Ovary (tissue), 9 donors: ENCODE results near the gene PNPLA1. TPM values are rescaled to one million over a fixed set of nuclear protein-coding genes. Genes with fewer than 3 reads are reported as not detected.

ENCODE experiments used
- DNase-seq, 5 donors: peaks; one replicate each; pipeline ENCODE4 v3.0.0-alpha.2; 2019 to 2020
- H3K27ac ChIP-seq, 2 donors: fragments of 200-600 bp; one replicate each; pipeline versions ENCODE4 v1.5.1 to v1.8.0; 2019 to 2022
- H3K27me3 ChIP-seq: fragments of 200-600 bp; one replicate; pipeline ENCODE4 v1.8.0; 2022
- H3K36me3 ChIP-seq: fragments of 200-600 bp; sonication (generic); one replicate; pipeline ENCODE4 v1.5.1; 2019
- H3K4me1 ChIP-seq: one replicate; pipeline ENCODE4 v1.8.1; 2013; ENCODE audit warnings: mild to moderate bottlenecking, moderate library complexity; ENCODE audit not compliant: insufficient read depth
- H3K4me3 ChIP-seq: fragments of 200-600 bp; sonication (generic); one replicate; pipeline ENCODE4 v1.5.1; 2017
- H3K9me3 ChIP-seq, 2 donors: fragments of 200-600 bp in 1 of 2; sonication (generic) in 1 of 2; one replicate each; pipeline versions ENCODE4 v1.5.1 to v1.8.1; 2013 to 2019; ENCODE audit warnings: mild to moderate bottlenecking in 1 of 2, moderate library complexity in 1 of 2
- CTCF ChIP-seq, 3 donors: fragments of 450-650 bp in 2 of 3; fragments of 200-600 bp in 1 of 3; IDR thresholded peaks; one replicate each; pipeline versions ENCODE4 v1.5.1 to v1.8.0; 2016 to 2022; ENCODE audit warnings: antibody characterized with exemption in 3 of 3, mild to moderate bottlenecking in 1 of 3
- EP300 ChIP-seq: sonication (generic); formaldehyde crosslinking; IDR thresholded peaks from one replicate; pipeline ENCODE4 v1.6.1; 2017; ENCODE audit warnings: antibody characterized with exemption
- POLR2A ChIP-seq: fragments of 450-650 bp; IDR thresholded peaks from one replicate; pipeline ENCODE4 v1.6.1; 2017; ENCODE audit warnings: antibody characterized with exemption, mild to moderate bottlenecking, moderate library complexity
- WGBS, 3 donors: extraction: QIAGEN DNeasy Blood & Tissue Kit in 1 of 3; methylation state at CpG; one replicate each; pipeline versions ENCODE4 v1.1.5 to v1.1.7; 2013 to 2017; 5-methylcytosine and 5-hydroxymethylcytosine counted together
- intact Hi-C, 4 donors: fragments of 100-400 bp; cut with DNase I; formaldehyde crosslinking; loops; one replicate each; pipeline versions ENCODE4 v1.11.0 to v1.15.1; 2022 to 2023
- polyA plus RNA-seq, 2 donors: library from polyadenylated mRNA; stranded (reverse); fragments of 200-250 nt in 1 of 2; fragments of 350-450 nt in 1 of 2; fragmentation: Illumina TruSeq in 1 of 2; extraction: RNeasy Lipid Tissue Mini Kit (QIAGEN cat#74804) in 1 of 2; gene quantifications; one replicate each; pipeline ENCODE4 v1.2.3, GENCODE V29; 2013 to 2014
- total RNA-seq, 7 donors: library from RNA; depleted of rRNA in 2 of 7; stranded (reverse); fragments of >200 nt in 2 of 7; fragmentation: NEBNext Ultra II Directional in 3 of 7; extraction: Animal tissue kit (Norgen Biotek cat#: 25700) in 3 of 7; gene quantifications; one replicate each; pipeline versions ENCODE4 v1.1.0 to v1.2.4, GENCODE V29; 2016 to 2023
- donor health status: DM: no; HTN: no; CAD: no; lungs with moderate emphysema.
- donor health status: DM: no; HTN: no; CAD: no.
- donor health status: Bipolar disorder and iron deficiency.
- donor health status: DM: yes; HTN: yes; CAD: no.
- donor health status: DM: no; HTN: no; CAD: no.
- donor health status: DM: yes; HTN: yes; CAD: no.

Gene PNPLA1
- total and polyA plus RNA-seq, 9 donors: 0.04 to 0.20 (median 0.12) TPM; not detected in 5

GRCh38 chr6:36319821-36320220 is 50.0 kb downstream of the PNPLA1 start:
- no peaks in the 10 kb centered on the region for H3K9me3 ChIP-seq
- intact Hi-C loops: no loop called here
- WGBS, 3 donors: 89 to 98% (median 94%) methylated on average over 2 of the region's 2 CpGs

GRCh38 chr6:36320475-36320874 is 50.6 kb downstream of the PNPLA1 start:
- Histone ChIP-seq H3K36me3 (no peaks in the 10 kb centered on the region), H3K4me3 (no peak overlapping the region), H3K4me1 (no peaks in the 10 kb centered on the region), H3K9me3 (no peaks in the 10 kb centered on the region), H3K27ac (no peak overlapping the region), H3K27me3 (no peaks in the 10 kb centered on the region)
- WGBS, 3 donors: 87 to 90% (median 89%) methylated on average over 11 of the region's 11 CpGs
- TF ChIP-seq EP300: no peak
- no peak for TF ChIP-seq POLR2A
- TF ChIP-seq CTCF (IDR thresholded peaks at IDR 0.05): no peak
- DNase-seq: no peak
- intact Hi-C loops: no loop called here

More at GRCh38 chr6:36319821-36320220, 50.0 kb downstream of the PNPLA1 start:
- no peak overlapping the region for H3K4me3 ChIP-seq
- no peak for TF ChIP-seq CTCF (IDR thresholded peaks at IDR 0.05)
- no peak for TF ChIP-seq POLR2A
- no peak for TF ChIP-seq EP300
- H3K27me3 ChIP-seq: no peaks in the 10 kb centered on the region
- H3K27ac ChIP-seq: no peak overlapping the region
- no peaks in the 10 kb centered on the region for H3K4me1 ChIP-seq
- H3K36me3 ChIP-seq: no peaks in the 10 kb centered on the region
- no peak for DNase-seq

- intact Hi-C loops: no loop called here
- no peaks in the 10 kb centered on the region for H3K27me3 ChIP-seq
- no peaks in the 10 kb centered on the region for H3K4me1 ChIP-seq
- H3K9me3 ChIP-seq: no peaks in the 10 kb centered on the region
- no peak overlapping the region for H3K4me3 ChIP-seq
- TF ChIP-seq CTCF (IDR thresholded peaks at IDR 0.05) (no peak), EP300 (no peak), POLR2A (no peak)
- 83 to 87% (median 83%) methylated on average over 3 of the region's 3 CpGs for WGBS, 3 donors
- H3K27ac ChIP-seq: no peak overlapping the region
- no peaks in the 10 kb centered on the region for H3K36me3 ChIP-seq
- DNase-seq: no peak
Observed at GRCh38 chr6:36322591-36322990, 52.7 kb downstream of the PNPLA1 start.

- Histone ChIP-seq H3K27ac (no peak overlapping the region), H3K27me3 (no peaks in the 10 kb centered on the region), H3K4me3 (no peak overlapping the region), H3K4me1 (no peaks in the 10 kb centered on the region), H3K9me3 (no peaks in the 10 kb centered on the region), H3K36me3 (no peaks in the 10 kb centered on the region)
- WGBS, 3 donors: 81 to 88% (median 82%) methylated on average over 8 of the region's 8 CpGs
- intact Hi-C loops: no loop called here
- no peak for TF ChIP-seq POLR2A
- DNase-seq: no peak
Observed at GRCh38 chr6:36323062-36323461, 53.2 kb downstream of the PNPLA1 start.

- Histone ChIP-seq H3K4me3 (no peak overlapping the region), H3K36me3 (no peaks in the 10 kb centered on the region), H3K27me3 (no peaks in the 10 kb centered on the region), H3K9me3 (no peaks in the 10 kb centered on the region), H3K27ac (no peak overlapping the region), H3K4me1 (no peaks in the 10 kb centered on the region)
- DNase-seq: no peak
- intact Hi-C loops: no loop called here
- WGBS, 3 donors: 65 to 92% (median 85%) methylated on average over 6 of the region's 6 CpGs
- TF ChIP-seq EP300 (no peak), CTCF (IDR thresholded peaks at IDR 0.05) (no peak), POLR2A (no peak)
Observed at GRCh38 chr6:36324191-36324590, 54.3 kb downstream of the PNPLA1 start.
